G401 (cell line): ENCODE results near the gene WNT7B. TPM values are rescaled to one million over a fixed set of nuclear protein-coding genes. Genes with fewer than 3 reads are reported as not detected.

Experiments used
- DNase-seq: peaks from one replicate; pipeline ENCODE4 v3.0.0-alpha.2; 2015; ENCODE audit warnings: low spot score
- in situ Hi-C: cut with HindIII; loops from 2 replicates; pipeline ENCODE4 v1.10.0; 2016; ENCODE audit warnings: low sequenced_read_pairs, mixed read lengths
- total RNA-seq: library from RNA; depleted of rRNA; stranded (reverse); fragments of >200 nt; shearing (Covaris generic); gene quantifications from 2 replicates; pipeline ENCODE4 v1.2.3, GENCODE V29; 2014; rRNA removed

Gene WNT7B
- total RNA-seq: not detected in 2 replicates

DNA sequence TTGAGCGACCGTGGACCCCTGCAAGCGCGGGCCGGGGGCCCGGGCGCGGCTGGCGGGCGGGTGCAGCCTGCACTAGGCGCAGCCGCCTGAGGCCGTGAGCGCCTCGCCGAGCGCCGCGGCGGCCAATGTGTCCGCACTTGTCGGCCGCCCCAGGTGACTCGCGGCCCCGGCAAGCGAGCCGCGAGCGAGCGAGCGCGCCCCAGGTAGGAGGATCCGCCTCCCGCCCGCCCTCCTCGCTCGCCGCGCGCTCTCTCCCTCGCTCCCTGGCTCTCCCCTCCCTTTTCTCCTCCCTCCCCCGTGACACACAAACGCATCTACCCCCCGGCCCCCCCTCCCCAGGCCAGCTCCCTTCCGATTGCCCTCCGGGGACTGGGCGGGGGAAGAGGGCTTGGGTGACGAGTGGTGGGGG, at the start of gene WNT7B:
WNT7B (minus strand) TSS at position 160 of the 409 bp plus-strand sequence. CDS start 408 bp downstream, outside the sequence.
- DNase-seq: no peak
- in situ Hi-C loops: no loop called here

DNA sequence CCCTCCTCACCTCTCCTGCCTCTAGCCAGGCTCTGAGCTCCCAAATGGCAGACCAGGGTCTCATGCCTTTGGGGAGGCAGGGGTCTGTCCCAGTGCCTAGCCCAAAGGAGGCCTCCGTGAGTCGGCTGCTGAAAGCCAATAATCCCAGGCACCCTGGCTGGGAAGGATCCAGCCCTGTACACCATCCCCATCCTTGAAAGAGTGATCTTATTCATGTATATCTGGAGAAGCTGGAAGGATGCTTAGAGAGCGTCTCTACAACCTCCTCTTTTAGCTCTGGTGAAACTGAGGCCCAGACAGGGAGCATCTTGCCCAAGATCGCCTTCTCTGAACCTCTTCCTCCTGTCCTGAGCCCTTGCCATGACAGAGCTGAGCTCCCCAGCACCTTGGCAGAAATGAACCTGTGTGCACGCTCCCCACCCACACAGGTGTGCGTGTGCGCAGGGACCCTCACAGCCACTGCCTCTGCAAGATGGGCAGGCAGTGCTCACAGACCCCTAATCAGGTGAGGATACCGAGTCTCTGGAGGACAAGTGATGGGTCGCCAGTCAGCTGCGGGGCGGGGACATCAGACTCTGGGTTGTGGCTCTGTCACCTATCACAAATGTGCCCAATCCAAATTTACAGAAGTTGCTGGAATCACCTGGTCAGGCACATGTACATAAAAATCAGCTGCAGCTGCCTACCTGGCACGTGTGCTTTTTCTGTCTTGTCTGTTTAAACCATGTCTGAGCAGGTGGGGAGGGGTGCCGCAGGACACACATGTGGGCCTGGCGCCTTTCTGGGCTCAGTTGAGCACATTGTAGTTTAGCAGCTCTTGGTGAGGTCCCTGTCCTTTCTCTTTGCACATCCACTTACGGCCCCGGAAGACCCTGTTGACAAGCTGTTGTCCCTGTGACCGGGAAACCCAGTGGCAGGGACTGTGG, 49.3 kb upstream of the WNT7B start:
- in situ Hi-C loops: no loop called here
- DNase-seq: no peak

DNA sequence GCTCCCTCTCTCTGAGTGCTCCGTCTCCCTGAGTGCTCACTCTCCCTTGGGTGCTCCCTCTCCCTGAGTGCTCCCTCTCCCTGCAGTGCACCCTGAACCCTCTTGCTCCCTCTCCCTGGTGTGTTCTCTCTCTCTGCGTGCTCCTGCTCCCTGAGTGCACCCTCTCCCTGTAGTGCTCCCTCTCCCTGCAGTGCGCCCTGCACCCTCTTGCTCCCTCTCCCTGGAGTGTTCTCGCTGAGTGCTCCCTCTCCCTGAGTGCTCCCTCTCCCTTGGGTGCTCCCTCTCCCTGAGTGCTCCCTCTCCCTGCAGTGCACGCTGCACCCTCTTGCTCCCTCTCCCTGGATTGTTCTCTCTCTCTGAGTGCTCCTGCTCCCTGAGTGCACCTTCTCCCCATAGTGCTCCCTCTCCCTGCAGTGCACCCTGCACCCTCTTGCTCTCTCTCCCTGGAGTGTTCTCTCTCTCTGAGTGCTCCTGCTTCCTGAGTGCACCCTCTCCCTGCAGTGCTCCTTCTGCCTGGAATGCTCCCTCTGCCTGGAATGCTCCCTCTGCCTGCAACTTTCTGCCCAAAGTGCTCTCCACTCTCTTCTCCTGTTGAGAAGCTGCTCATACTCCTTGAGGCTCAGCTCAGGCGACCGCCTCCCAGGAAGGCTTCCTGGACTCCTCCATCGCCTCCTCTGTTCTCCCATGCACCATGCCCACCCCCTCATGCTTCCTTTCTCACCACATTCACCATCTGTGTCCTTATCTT, 48.4 kb upstream of the WNT7B start:
- in situ Hi-C loops: no loop called here
- DNase-seq: no peak

DNA sequence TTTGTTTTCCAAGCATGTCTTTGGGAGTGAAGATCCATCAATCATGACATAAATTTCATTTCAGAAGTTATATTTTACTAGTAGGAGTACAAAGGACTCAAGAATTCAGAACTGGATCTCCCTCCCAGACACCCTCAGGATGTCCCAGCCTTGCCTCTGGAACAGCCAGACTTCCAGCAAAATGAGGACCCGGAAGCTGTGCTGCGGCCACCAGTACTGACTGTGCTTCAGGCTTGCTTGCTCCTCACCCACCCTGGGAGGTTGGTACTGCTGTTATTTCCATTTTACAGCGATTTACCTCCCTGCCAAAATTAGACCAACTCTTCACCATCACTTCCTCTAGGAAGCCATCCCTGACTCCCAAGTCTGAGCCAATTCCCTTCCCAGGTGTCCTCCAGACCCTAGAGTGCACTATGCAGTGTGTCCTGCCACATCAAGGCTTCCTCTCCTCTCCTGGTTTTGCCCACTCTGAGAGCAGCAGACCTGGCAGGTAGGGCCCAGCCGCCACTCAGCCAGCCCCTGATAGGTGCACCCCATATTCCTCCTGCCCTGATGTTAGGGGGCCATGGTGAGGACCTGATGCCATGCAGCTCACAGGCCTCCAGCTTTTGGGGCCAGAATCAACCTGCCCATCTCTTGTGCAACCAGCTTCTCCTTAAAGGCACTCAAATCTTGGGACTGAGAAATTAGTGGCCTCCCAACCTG, 47.3 kb upstream of the WNT7B start:
- in situ Hi-C loops: loop anchor here (5.0 kb wide), 1 partner anchor 53 kb away; no protein-coding TSS in a partner anchor
- no peak for DNase-seq

DNA sequence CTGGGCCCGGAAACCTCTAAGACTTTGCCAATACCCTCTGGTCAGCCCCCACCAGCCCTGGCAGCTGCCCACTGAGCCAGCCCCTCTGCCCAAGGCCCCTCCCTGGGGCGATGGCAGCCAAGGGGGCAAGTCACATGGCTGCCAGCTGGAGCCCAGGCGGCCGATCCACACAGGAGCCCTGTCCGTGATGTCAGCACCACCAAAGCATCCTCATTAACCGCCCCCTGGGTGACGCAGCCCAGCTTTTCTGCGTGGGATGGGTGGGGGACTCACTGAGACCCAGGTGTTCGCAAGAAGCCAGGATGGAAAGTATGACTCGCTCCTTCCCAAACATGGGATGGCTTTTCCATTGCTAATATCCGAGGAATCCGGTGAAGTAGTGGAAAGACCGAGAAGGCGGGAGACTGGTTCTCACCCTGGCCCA, 46.6 kb upstream of the WNT7B start:
- in situ Hi-C loops: loop anchor here (5.0 kb wide), 1 partner anchor 54 kb away; no protein-coding TSS in a partner anchor
- no peak for DNase-seq

DNA sequence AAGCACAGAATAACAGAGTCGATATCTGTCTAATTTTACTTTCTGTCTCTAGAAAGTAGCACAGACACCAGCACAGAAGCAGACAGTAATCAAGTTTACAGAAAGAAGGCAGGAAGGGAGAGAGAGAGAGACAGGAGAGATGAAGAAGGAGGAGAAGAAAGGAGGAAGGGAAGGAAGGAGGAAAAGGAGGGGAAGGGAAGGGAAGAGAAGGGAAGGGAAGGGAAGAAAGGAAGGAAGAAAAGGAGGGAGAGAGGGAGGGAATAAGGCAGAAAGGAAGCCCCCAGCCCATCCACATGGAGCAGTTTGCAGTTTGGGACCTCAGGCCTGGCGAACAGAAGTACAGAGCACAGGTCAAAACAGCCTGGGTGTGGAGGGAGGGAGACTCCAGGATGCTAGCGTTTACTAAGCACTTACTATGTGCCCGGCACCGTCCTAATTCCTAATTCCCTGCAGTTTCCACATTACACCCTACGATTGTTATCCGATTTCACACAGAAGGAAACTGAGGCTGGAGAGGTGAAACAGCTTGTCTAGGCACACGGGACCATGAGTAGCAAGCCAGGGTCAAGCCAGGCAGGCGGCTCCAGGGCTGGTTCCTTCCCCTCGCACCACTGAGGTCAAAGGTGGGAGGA, 46.0 kb upstream of the WNT7B start:
- in situ Hi-C loops: loop anchor here (5.0 kb wide), 1 partner anchor 54 kb away; no protein-coding TSS in a partner anchor
- DNase-seq: no peak

DNA sequence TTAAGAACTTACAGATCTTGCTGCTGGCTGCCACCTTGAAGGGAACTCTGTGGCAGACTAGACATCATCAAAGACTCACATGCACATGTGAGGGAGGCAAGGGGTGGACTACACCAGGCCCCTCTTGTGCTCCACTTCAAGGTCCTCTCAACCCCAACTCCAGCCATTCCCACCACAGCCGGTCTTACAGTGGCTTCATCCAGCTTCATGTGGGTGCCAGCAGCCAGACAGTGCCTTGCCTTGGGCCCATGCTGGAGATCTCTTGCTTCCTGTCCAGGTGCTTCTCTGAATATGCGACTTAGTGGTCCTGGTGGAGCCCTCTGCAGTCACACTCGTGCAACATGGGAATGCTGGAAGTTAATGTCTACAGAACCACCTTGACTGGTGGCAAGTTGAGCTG, 44.6 kb upstream of the WNT7B start:
- DNase-seq: no peak

DNA sequence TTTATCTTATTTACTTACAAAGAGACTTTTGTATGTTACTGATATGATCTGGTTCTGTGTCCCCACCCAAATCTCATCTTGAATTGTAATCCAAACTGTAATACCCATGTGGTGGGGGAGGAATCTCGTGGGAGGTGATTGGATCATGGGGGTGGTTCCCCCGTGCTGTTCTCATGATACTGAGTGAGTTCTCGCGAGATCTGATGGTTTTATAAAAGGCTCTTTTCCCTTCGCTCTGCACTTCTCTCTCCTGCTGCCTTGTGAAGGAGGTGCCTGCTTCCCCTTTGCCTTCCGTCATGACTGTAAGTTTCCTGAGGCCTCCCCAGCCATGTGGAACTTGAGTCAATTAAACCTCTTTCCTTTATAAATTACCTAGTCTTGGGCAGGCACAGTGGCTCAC, 42.4 kb upstream of the WNT7B start:
- no peak for DNase-seq
- in situ Hi-C loops: no loop called here

More for the DNA sequence above, 44.6 kb upstream of the WNT7B start:
- in situ Hi-C loops: loop anchor here (5.0 kb wide), 1 partner anchor 56 kb away; no protein-coding TSS in a partner anchor

DNA sequence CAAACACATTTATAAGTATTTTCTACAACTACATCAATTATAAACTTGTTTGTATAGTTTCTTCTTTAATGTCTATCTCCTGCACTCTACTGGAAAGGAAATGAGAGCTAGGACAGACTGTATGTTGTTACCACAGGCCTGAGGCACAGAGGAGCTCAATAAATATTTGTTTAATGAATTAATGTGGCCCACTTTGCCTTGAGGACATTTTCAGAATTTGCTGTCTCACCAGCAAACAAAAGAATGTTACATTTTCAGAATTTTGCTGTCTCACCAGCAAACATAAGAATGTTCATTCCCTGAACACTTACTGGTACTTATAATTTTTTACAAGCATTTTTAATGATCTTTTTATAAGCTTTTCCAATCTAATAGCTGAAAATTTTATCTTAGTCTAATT, 41.9 kb upstream of the WNT7B start:
- in situ Hi-C loops: no loop called here
- DNase-seq: no peak

DNA sequence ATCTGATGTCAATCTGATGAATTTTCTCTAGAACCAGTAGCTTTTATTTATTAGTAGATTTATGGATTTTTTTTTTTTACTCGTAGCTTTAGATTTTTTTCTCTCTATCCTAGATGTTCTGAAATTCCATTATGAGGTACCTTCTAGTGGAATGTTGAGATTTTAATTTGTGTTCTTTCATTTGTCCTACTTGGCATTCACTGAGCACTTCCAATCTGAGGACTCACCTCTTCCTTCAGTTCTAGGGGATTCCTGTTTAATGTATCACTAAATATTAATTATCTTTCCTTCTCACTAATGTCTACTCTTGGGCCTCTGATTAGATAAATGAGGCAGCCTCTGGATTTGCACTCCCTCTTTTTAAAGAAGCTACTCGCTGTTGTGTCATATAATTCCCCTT, 40.2 kb upstream of the WNT7B start:
- in situ Hi-C loops: no loop called here
- DNase-seq: no peak

DNA sequence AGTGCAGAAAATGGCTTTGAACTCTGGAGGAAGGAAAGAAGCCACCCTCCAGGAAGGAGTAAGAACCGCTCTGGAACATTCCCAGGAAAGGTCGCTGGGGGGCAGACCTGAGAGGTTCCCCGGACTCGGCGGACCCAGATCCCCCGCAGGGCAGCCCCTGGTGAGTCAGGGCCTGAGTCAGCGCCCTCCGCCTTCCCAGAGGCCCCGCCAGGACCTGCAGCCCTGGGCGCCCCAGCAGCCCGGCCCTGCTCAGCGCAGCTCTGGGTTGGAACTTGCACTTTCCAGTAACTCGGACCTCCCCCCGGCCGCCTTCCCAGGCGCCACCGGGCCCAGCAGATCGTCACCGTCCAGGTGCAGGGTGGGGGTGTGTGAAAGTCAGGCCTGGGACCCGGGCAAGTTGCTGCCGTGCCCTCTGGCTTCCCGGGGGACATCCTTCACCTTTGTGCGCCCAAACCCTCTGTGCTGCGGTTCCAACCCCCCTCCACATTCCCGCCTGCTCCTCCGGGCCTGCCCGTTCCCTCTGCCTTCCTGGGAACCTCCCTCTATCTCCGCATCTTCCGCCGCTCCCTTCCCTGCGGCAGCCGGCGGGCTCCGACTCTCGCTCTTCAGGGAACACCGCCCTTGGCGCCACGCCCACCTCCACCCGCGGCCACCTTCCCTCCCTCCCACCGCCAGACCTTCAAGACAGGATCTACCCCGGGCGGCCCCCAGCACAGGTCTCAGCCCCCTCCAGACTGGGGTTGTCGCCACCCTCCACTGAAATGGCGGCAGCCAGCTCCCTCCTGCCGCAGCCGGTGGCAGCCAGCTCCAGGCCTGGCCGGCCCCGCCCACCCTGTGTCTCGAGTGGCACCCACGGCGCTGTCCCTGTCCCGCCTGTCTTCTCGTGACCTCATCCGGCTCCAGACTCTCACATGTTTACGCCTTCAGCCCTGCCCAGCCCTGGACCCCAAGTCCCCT, 36.8 kb upstream of the WNT7B start:
- in situ Hi-C loops: no loop called here

DNA sequence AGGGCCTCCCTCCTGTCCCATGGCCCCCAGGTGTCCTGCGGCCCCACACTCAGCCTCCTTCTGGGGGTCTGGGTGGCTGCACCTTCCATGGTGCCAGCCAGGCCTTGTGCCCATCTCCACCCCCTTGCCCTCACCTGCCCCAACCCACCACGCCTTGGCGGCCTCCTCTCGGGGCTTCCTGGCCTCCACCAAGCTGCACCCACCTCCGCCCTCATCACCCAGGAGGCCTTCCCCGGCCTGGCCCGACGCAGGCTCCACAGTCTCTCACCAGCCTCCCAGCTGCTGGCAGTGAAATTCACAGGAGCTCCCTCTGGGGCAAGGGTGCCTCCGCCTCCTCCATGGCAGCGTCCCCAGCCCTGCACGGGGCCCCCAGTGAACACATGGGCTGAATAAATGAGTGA, 35.9 kb upstream of the WNT7B start:
- DNase-seq: no peak
- in situ Hi-C loops: no loop called here

More for the DNA sequence above, 36.8 kb upstream of the WNT7B start:
- peak; percentile 74 for DNase-seq

DNA sequence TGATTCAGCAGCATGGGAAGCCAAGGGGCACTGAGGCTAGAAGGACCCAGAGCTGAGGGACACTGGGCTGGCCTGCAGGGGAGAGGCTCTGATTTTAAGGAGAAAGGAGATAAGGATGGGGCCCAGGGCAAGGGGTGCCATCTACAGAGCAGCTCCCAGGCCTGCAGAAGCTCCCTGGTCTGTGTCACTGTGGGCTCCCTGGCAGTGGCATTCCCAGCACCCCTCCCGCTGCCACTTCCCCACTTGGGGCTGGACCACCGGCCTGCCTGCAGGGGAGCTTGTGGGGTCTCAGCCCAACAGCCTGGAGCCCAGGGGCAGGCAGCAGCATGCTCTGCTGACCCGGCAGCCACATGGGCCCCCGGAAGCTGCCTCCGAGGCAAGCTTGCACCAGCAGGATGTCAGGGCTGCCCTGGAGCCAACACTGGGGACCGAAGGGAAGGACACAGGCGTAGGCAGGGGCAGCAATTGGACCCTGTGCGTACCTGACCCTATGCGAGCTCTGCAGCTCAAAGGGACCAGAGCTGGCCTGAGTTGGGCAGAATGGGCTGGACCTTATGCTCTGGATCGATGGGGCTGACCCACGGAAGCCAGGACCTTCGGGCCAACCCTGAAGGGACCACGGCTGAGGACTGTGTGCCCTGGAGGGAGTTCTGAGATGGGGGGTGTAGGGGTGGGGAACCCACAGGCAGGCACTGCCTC, 35.4 kb upstream of the WNT7B start:
- in situ Hi-C loops: no loop called here
- no peak for DNase-seq

DNA sequence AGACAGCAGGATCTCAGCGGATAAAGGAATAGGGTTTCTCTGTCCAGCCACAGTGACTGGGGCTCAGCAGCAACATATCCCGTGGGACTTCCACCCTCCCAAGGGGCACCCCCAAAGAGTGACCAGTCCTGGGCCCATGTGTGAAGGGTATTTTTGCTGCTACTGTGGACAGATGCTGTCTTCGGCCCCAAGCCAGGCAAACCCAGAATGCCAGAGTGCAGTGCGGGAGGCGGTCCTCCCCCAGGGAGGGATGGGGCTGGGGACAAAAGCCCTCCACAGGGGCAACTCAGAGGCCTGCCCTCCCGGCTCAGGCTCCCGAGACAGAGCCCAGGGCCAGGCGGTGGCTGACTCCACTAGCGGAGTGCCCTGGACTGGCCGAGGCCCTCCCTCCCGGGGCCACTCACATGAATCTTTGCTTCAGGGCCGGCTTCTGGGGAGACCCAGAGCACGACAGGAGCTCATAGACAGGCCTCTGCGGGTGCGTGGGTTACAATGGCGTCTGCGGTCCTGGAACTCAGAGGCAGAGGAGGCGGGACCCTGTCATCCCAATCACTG, 34.7 kb upstream of the WNT7B start:
- in situ Hi-C loops: no loop called here
- DNase-seq: no peak

DNA sequence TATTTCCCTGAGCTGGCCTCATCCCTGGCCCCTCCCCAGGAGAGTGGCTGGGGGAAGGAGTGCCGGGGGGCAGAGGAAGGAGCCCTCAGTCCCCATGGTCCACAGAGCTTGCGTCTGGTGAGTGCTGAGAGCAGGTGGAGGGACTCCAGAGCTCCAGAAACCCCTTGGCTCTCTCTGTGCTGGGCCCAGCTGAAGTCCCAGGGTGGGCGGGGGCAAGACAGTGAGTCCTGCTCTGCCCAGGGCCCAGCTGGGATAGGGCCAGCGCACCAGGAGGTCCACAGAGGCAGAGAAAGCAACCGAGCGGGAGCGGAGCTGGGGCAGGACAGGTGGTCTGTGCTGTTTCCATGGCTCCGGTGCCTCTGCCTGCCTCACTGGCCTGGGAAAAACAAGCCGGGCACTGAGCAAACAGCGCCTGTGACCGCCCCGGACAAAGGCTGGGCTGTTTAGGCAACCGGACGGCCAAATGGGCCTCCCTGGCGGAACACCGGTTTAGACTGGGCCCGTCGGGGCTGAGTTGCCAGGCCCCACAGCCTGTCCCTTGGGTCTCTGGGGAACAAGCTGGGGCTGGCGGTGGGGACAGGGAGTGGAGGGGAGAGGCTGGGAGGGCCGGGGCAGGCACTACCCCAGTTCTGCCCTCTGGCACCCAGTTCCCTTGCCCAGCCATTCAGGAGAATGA, 34.1 kb upstream of the WNT7B start:
- in situ Hi-C loops: no loop called here
- peak; percentile 33 for DNase-seq

DNA sequence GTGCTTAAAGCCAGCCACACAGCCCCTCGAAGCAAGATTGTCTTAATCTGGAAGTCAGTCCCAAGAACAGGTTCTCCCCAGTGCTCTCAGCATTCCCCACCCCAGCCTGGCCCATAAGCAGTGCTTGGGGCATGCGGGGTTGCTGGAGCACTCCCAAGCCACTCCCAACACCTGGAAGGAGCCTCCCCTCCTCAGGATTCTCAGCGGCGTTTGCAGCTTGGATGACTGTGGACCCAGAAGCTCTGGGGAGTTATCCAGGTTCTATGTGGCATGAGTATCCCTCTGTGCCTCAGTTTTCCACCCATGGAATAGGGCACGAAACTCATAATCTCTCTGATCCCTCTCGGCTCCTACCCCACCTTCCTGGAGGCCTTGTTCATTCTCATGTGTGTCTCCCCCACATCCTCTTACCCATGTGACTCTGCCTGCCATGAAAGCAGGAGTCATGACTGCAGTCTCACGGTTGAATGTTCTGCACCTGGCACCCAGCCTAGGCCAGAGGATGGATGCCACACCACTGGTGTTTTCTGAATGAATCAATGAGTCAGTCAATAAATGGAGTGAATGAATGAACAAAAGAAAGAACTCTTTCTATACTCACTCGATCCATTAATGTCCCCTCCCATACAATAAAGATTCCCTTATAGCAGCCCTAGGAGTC, 33.4 kb upstream of the WNT7B start:
- in situ Hi-C loops: no loop called here
- DNase-seq: no peak
